Measurements from ENCODE around the gene SH2D3A. TPM values are rescaled to one million over a fixed set of nuclear protein-coding genes. Genes with fewer than 3 reads are reported as not detected.
"Not testable (repeated sequence)": the region's sequence is repeated elsewhere in the genome, so short reads cannot be mapped to it uniquely, and the experiment has no call there.

SH2D3A gene
- polyA plus RNA-seq = 10 to 100 TPM in 1 of 3 donors, 1 to 10 TPM in 1, under 1 TPM in 1; 0.45 to 14.4 (median 2.1) TPM

DNA sequence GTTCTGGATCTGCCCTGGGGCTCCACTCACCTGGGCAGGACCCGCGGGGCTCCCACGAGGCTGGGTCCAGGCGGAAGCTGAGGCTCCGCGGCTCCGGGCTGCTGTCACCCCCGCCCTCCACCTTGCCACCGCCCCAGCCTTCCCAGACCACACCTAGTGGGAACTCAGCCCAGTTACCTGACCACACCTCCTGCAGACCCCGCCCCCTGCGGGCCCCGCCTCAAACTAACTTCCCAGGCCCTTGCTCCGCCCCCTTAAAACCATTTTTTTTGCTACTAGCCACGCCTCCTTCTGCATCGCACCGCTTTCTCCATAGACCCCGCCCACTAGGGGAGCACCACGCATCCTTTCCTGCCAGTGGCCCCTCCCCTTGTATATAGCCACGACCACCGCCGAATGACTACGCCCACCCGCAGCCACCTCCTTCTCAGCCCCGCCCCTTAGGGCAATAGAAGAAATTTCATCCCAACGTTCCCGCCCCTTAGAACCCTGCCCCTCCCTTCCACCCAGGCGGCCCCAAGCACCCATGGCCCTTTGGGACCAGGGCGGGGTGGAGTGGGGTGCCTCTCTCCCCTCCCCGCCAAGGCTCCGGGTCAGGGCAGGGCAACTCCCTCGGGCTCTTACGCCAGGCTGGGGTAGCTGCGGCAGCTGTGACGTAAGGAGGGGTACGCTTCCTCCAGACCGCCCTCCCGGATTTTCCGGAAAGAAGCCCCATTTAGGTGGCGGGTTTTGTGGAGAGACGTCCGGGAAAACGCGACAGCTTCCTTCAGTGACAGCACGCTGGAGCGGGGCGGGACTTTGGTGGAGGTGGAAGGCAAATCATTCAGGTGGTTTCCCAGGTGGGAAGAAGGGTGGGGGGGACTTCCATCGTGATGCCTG lies at the start of gene SH2D3A:
SH2D3A (minus strand) TSS at position 79 of the 879 bp plus-strand sequence. CDS start 3,687 bp downstream, outside the sequence.
- WGBS, 3 donors = 2 to 4% (median 3%) methylated on average over 47 of the region's 47 CpGs
- no peak within 1 kb of the TSS for H3K27ac ChIP-seq (ENCODE audit: low read depth, low read length)

DNA sequence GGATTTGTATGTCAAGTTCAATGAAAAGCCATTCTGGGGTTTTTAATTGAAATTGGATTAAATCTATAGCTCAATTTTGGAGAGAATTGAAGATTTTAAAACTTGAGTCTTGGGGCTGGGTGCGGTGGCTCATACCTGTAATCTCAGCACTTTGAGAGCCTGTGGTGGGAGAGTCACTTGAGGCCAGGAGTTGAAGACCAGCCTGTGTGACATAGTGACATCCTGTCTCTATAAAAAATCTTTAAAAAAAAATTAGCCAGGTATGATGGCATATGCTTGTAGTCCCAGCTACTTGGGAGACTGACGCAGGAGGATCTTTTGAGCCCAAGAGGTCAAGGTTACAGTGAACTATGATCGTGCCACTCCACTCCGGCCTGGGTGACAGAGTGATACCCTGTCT lies 46.4 kb upstream of the SH2D3A start:
- no peak overlapping the region for H3K27ac ChIP-seq (ENCODE audit: low read depth, low read length)
- WGBS, 3 donors = 39 to 93% (median 91%) methylated on average over 4 of the region's 4 CpGs

DNA sequence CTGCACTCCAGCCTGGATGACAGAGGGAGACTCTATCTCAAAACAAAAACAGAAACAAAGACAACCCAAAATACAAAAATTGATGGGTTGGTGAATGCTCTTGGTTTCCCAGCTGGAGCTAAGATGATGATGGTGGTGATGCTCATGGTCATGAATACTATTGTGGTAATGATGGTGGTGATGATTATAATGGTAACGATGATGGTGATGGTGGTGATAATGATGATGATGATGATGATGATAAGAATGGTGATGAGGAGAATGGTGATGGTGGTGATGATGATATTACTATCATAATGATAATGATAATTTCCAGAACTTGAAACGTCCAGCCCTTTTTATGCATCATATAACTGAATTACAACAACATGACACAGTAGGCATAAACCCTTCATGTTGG lies 45.4 kb upstream of the SH2D3A start:
- H3K27ac ChIP-seq (ENCODE audit: low read depth, low read length) = no peak overlapping the region
- WGBS, 3 donors = 77 to 94% (median 89%) methylated on average over 2 of the region's 2 CpGs

DNA sequence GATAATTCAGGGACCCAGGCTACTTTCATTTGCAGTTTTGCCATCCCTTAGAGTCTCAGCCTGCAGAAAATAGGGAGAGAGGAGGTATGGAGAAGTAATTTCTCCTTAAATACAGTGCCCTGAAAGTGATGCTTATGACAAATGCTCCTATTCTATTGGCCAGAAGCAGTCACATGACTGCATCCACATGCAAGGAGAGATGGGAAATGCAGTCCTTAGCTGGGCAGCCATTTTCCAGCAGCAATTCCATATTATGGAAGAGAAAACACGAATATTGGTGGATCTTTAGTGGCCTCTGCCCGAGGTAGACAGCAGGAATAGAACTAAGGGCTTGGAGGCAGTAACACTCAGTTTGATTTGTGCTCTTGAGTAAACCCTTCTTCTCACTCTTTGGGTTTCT lies 44.7 kb upstream of the SH2D3A start:
- H3K27ac ChIP-seq (ENCODE audit: low read depth, low read length) = no peak overlapping the region
- 36 to 60% (median 44%) methylated on average over 2 of the region's 2 CpGs for WGBS, 3 donors

DNA sequence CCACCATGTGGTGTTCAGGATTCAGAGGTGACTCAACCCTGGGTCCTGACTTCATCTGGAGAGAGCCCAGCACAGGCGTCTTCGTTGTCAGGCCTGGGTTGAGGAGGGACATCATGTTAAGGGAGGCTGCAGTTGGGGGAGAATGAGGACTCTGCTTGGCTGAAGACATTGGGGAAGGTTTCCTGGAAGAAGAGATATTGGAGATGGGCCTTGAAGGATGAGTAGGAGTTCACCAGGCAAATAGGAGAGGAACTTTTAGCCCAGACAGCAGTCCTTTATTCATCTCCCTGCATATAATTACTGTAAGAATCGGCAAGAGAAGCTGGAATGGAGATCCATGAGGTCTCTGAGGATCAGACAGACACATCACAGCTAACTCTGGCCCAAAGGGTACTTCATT lies 44.1 kb upstream of the SH2D3A start:
- 78 to 89% (median 78%) methylated on average over 3 of the region's 3 CpGs for WGBS, 3 donors
- H3K27ac ChIP-seq (ENCODE audit: low read depth, low read length) = no peak overlapping the region

DNA sequence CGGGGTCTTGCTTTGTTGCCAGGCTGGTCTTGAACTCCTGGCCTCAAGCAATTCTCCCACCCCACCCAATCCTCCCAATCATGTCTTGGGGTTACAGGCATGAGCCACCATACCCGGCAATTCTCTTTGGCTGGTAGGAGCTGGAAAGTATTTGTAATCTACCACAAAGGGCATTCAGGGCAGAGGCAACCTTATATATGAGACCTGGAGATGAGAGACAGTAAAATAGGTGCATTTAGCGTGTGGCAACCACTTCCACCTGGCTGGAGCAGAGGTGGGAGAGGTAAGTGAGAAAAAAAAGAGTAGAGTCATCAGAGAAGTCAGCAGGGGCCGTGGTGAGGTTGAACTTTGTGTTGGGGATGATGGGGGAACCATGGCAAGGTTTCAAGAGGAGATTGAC lies 42.0 kb upstream of the SH2D3A start:
- H3K27ac ChIP-seq (ENCODE audit: low read depth, low read length) = no peak overlapping the region
- 62 to 83% (median 70%) methylated on average over 4 of the region's 4 CpGs for WGBS, 3 donors

DNA sequence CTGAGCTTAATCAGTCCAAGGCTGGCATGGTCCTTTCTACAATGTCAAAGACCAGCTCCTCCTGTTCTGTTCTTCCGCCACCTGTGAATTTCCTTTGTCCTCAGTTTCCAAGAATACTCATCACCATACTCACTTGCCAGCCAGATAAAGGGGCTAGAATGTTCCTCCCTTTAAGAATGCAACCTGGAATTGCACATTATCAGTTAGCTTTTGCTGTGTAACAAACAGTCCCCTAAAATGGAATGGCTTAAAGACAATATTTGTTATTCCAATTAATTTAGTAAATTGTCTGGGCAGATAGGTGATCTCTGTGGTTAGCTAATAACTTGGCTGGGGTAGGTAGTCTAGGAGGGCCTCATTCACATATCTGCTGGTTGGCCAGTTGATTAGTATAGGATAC lies 41.3 kb upstream of the SH2D3A start:
- WGBS, 3 donors = 90 to 97% (median 93%) methylated on average over 1 of the region's 1 CpG
- no peak overlapping the region for H3K27ac ChIP-seq (ENCODE audit: low read depth, low read length)

DNA sequence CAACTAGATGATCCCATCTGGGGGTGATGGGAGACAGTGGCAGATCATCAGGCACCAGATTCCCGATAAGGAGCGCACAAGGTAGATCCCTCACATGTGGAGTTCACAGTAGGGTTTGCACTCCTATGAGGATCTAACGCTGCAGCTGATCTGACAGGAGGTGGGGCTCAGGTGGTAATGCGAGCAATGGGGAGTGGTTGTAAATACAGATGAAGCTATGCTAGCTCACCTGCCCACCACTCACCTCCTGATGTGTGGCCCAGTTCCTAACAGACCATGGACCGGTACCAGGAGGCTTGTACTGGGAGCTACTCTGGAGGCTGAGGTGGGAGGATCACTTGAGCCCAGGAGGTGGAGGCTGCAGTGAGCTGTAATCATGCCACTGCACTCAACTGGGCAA lies 40.1 kb upstream of the SH2D3A start:
- no peak overlapping the region for H3K27ac ChIP-seq (ENCODE audit: low read depth, low read length)
- 90 to 91% (median 90%) methylated on average over 5 of the region's 5 CpGs for WGBS, 3 donors

DNA sequence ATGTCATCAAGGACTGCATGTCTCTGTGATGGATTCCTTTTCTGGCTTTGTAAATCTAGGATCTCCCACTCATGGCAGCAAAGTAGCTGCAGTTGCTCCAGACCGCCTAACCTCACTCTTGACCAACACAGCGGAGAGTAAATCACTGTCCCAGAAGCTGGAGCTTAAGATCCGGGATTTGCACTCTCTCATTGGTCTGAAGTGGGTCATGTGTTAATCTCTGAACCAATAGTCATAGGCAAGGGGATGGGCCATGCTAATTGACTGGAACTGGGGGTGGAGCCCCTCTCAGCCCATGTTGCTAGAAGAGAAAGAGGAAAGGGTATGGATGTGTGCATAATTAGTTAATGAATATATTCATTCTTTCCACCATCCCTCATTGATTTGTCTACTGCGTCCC lies 39.3 kb upstream of the SH2D3A start:
- WGBS, 3 donors = 64 to 92% (median 86%) methylated on average over 4 of the region's 4 CpGs

DNA sequence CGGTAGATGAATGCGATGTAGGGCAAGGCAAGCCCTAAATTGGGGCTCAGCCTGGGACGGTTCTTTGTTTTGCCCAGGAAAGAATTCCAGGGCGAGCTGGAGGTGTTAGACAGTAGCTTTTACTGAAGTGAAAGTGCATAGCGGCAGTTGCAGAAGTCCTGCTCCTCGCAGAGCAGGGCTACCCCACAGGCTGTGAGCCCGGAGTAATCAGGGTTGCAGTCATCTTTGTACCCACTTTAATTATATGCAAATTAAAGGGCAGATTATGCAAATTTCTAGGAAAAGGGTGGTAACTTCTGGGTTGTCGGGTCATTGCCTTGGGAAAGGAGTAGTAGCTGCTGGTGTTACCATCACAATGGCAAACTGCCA lies 35.8 kb upstream of the SH2D3A start:
- H3K27ac ChIP-seq (ENCODE audit: low read depth, low read length) = no peak overlapping the region
- WGBS, 3 donors = 65 to 70% (median 69%) methylated on average over 8 of the region's 8 CpGs

More for the DNA sequence above, 39.3 kb upstream of the SH2D3A start:
- H3K27ac ChIP-seq (ENCODE audit: low read depth, low read length) = no peak overlapping the region

DNA sequence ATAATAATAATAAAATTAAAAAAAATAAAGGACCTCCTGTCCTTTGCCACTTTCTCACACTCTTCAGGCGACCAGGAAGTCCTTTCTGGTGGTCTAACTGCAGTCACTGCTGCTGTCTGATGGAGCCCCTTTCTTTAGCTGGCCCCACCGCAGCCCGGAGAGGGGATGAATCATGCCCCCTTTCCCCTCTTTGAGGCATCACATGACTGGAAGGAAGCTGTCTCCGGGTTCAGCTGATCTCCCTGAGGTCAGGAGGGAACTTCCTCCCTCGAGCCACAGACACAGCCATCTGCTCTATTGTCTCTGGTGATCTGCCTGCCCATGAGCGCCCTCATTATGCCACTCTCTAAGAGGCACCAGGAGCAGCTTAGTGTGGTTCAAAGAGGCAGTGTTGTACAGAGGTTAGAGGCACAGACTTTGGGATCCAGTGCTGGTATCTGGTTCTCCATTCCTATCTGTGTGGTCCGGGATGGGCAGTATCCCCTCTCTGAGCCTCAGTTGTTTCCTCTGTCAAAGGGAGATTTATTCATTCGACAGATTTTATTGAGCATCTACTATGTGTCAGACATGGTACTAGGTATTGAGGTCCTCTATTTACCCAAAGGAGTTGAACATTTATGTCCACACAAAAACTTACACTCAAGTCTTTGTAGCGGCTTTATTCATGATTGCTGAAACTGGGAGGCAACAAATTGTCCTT lies 35.3 kb upstream of the SH2D3A start:
- H3K27ac ChIP-seq (ENCODE audit: low read depth, low read length) = no peak overlapping the region

DNA sequence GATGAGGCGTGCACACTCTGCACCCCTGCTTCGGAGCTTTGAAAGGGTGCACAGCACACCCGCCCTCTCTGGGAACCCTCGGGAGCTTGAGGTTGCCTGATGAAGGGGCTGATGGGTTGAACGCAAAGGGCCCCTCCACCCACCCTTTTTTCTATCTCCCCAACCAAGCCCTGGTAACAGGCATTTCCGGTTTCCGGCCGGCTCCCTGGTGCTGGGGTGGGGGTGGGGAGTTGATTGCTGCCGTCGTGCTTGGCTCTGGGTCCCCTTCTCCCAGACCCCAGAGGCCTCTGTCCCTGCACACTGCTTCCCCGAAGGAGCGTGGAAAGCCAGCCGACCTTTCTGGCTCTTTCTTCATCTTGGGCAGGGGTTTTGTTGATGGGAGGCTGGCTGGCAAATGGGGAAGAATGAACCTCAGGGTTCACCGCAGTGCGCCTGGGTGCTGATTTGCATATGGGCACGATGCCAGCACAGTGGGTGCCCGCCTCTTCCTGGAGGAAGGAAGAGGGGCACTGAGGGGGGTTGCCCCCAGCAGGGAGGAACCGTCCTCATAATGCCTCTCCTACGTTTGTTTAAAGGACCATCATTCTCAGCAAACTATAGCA lies 34.4 kb upstream of the SH2D3A start:
- no peak overlapping the region for H3K27ac ChIP-seq (ENCODE audit: low read depth, low read length)
- WGBS, 3 donors = 4 to 9% (median 8%) methylated on average over 18 to 19 of the region's 19 CpGs

More for the DNA sequence above, 35.3 kb upstream of the SH2D3A start:
- WGBS, 3 donors = 39 to 56% (median 43%) methylated on average over 9 of the region's 9 CpGs

DNA sequence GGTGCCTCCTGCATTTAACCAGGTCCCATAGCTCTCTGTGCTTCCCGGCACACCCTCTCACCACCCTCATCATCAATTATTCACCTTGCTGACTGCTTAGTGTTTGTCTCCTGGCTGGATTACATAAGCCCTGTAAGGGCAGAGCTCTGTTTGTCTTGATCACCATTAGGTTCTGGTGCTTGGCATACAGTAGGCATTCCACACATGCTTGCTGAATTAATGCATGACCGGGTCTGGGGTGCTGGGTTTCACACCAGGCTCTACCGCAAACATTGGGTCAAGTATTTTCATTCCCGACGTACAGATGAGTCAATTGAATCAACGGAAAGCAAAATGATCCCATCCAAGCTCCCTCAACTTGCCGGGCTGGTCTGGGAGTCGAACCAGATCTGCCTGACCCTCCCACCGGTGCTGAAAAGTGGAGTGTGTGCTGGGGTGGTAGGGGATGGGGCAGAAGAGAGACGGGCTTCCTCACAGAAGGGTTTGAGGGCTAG lies 33.8 kb upstream of the SH2D3A start:
- no peak overlapping the region for H3K27ac ChIP-seq (ENCODE audit: low read depth, low read length)
- WGBS, 3 donors = 20 to 39% (median 30%) methylated on average over 10 of the region's 10 CpGs

DNA sequence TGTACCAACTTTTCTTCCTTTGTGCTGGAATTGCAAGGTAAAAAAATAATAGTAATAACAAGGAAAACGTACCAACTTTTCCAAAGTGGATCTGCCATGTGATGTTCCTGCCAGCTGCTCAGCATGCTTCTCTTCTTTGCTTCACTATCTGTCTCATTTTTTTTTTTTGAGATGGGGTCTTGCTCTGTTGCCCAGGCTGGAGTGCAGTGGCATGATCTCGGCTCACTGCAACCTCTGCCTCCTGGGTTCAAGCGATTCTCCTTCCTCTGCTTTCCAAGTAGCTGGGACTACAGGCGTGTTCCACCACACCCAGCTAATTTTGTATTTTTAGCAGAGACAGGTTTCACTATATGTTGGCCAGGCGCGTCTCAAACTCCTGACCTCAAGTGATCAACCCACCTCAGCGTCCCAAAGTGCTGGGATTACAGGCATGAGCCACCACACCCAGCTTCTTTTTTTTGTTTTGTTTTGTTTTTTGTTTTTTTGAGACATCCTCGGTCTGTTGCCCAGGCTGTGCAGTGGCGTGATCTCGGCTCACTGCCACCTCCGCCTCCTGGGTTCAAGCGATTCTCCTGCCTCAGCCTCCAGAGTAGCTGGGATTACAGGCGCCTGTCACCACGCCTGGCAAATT lies 33.0 kb upstream of the SH2D3A start:
- not testable (repeated sequence) for H3K27ac ChIP-seq (ENCODE audit: low read depth, low read length)
- WGBS, 3 donors = 77 to 83% (median 80%) methylated on average over 14 of the region's 14 CpGs

DNA sequence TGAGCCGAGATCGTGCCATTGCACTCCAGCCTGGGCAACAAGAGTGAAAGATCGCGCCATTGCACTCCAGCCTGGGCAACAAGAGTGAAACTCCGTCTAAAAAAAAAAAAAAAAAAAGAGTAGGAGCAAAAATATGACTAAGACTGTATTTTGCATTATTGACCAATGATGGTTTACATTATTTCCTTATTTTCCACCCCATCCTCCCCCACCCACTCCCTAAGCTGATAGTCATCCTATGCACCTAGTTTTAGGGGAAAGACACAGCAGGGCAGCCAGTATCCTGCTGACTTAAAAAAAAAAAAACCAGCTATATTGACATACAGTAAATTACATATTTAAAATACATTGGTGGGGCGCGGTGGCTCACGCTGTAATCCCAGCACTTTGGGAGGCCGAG lies 30.4 kb upstream of the SH2D3A start:
- no peak overlapping the region for H3K27ac ChIP-seq (ENCODE audit: low read depth, low read length)
- 83 to 86% (median 85%) methylated on average over 9 of the region's 9 CpGs for WGBS, 3 donors

DNA sequence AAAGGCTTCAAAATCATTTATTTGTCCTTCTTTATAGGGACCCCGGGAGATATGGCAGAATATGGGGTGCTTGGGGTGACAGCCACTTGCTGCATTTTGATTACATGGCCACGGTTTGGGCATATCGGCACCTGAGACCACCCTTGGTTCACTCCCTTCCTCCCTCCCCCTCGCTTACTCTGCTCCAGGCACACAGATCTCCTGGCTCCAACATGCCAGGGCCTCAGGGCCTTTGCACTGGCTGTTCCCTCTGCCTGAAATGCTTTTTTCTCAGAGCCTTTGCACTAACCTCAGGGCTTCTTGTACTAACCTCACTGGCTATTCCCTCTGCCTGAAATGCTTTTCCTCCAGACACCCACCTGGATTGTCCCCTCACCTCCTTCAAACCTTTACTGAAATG lies 29.0 kb upstream of the SH2D3A start:
- no peak overlapping the region for H3K27ac ChIP-seq (ENCODE audit: low read depth, low read length)
- 80 to 92% (median 92%) methylated on average over 4 of the region's 4 CpGs for WGBS, 3 donors

DNA sequence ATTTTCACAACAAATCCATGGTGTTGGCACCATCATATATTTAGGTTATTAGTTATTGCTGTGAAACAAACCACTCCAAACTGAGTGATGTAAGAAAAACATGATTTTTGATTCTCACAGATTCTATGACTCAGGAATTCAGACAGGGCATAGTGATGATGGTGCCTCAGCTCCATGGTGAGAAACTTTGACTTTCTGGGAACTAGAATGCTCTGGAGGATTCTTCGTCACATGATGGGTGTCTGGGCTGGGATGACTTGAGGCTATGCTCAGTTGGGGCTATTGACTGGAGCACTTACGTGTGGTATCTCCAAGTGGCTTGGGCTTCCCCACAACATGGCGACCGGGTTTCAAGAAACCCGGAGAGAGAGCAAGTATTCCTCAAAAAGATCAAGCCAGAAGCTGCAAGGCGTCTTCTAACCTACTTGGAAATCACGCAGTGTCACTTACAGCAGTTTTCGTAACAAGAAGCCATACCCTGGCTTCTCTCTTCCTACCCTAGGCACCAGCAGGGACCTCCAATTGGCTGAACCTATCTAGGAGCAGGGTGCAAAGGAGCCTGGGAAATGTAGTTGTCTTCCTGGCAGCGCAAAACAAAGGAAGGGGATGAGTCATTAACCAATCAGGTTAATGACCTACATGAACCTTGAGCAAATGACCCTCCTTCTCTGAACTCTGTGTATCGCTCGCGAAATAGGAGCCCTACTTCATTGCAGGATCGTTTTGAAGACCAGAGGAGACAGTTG lies 27.6 kb upstream of the SH2D3A start:
- no peak overlapping the region for H3K27ac ChIP-seq (ENCODE audit: low read depth, low read length)
- 77 to 81% (median 77%) methylated on average over 13 of the region's 13 CpGs for WGBS, 3 donors

DNA sequence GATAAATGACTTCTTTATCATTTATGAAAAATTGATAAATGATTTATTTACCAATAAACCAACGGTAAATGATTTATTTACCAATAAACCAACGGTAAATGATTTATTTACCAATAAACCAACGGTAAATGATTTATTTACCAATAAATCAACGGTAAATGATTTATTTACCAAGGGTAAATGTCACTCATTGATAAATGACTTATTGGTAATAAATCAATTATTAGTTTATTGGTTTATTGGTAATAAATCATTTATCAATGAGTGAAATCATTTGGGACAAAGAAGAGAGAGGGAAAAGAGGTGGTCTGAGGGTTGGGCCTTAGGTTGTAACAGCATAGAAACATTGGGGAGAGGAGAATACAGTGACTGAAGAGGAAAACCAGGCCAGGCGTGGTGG lies 26.7 kb upstream of the SH2D3A start:
- no peak overlapping the region for H3K27ac ChIP-seq (ENCODE audit: low read depth, low read length)
- 48 to 94% (median 94%) methylated on average over 5 of the region's 5 CpGs for WGBS, 3 donors

All from adipose tissue (tissue), 3 donors.